Tibial nerve (tissue), 4 donors: ENCODE data around the gene AP2B1. TPM values are rescaled to one million over a fixed set of nuclear protein-coding genes. Genes with fewer than 3 reads are reported as not detected.
A peak's percentile ranks its signal among the peaks of the same experiment; 100 is the strongest.

Experiments used
- DNase-seq, 2 donors: peaks; one replicate each; pipeline ENCODE4 v3.0.0-alpha.2; 2019; ENCODE audit warnings: low spot score in 2 of 2
- H3K27ac ChIP-seq, 4 donors: fragments of 200-600 bp; sonication (generic) in 3 of 4; one replicate each; pipeline ENCODE4 v1.5.1; 2017 to 2019; ENCODE audit warnings: mild to moderate bottlenecking in 1 of 4
- H3K27me3 ChIP-seq, 2 donors: fragments of 200-600 bp; sonication (generic) in 1 of 2; one replicate each; pipeline versions ENCODE4 v1.5.1 to v1.6.0; 2017 to 2019
- H3K36me3 ChIP-seq, 3 donors: fragments of 200-600 bp; sonication (generic); one replicate each; pipeline ENCODE4 v1.5.1; 2018 to 2019
- H3K4me1 ChIP-seq, 4 donors: fragments of 200-600 bp; sonication (generic) in 3 of 4; one replicate each; pipeline ENCODE4 v1.5.1; 2017 to 2019
- H3K4me3 ChIP-seq, 4 donors: fragments of 200-600 bp; sonication (generic) in 3 of 4; one replicate each; pipeline ENCODE4 v1.5.1; 2017 to 2019; ENCODE audit warnings: mild to moderate bottlenecking in 1 of 4, moderate library complexity in 1 of 4
- H3K9me3 ChIP-seq, 4 donors: fragments of 200-600 bp; sonication (generic) in 3 of 4; one replicate each; pipeline ENCODE4 v1.5.1; 2017 to 2019
- EP300 ChIP-seq, 2 donors: sonication (generic); formaldehyde crosslinking; IDR thresholded peaks; one replicate each; pipeline ENCODE4 v1.6.1; 2017; ENCODE audit warnings: antibody characterized with exemption in 2 of 2, mild to moderate bottlenecking in 1 of 2
- POLR2A ChIP-seq, 2 donors: fragments of 450-650 bp; IDR thresholded peaks; one replicate each; pipeline ENCODE4 v1.6.1; 2017; ENCODE audit warnings: antibody characterized with exemption in 2 of 2, mild to moderate bottlenecking in 2 of 2, moderate library complexity in 2 of 2
- WGBS, 2 donors: methylation state at CpG; one replicate each; pipeline ENCODE4 v1.1.5; 2018; 5-methylcytosine and 5-hydroxymethylcytosine counted together
- total RNA-seq, 4 donors: library from RNA; depleted of rRNA; stranded (reverse); fragments of >200 nt; gene quantifications; one replicate each; pipeline ENCODE4 v1.1.0, GENCODE V29; 2016
- TF ChIP-seq, protein P1 (sequence below), 5 experiments: fragments of 200-600 bp in 3 of 5; fragments of 450-650 bp in 2 of 5; sonication (generic) in 3 of 5; IDR thresholded peaks; one replicate each; pipeline ENCODE4 v1.5.1; 2016 to 2019; ENCODE audit warnings: antibody characterized with exemption in 5 of 5, mild to moderate bottlenecking in 3 of 5, moderate library complexity in 2 of 5

AP2B1 gene
- total RNA-seq, 4 donors from 2014 or later, result 59.9 to 77.7 (median 62.0) TPM

DNA sequence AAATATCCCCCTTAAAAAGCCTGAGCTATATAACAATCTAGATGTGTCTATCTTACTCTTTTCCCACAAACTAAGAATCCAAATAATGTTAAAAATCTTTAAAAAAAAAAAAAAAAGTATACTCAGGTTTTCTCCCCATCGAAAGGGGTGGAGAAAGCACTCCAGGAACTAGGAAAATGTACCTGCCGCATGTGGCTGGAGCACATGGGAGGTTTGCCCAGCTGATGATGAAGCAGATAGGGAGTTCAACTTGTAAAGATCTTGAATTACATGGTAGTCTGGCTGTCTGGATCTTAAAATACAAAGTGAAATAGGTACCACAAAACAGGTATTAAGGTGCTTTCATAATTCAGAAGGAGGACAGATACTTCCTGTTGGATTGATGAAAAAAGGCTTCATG is 17.7 kb upstream of the AP2B1 start:
- H3K9me3 ChIP-seq, result no peaks in the 10 kb centered on the region
- H3K4me1 ChIP-seq, result peaks cover 0 to 39% (median 17%) of the 10 kb centered on the region in 4 donors
- TF ChIP-seq EP300 (IDR thresholded peaks at IDR 0.05) (no peak), POLR2A (IDR thresholded peaks at IDR 0.05) (no peak)
- TF ChIP-seq, protein P1, sequence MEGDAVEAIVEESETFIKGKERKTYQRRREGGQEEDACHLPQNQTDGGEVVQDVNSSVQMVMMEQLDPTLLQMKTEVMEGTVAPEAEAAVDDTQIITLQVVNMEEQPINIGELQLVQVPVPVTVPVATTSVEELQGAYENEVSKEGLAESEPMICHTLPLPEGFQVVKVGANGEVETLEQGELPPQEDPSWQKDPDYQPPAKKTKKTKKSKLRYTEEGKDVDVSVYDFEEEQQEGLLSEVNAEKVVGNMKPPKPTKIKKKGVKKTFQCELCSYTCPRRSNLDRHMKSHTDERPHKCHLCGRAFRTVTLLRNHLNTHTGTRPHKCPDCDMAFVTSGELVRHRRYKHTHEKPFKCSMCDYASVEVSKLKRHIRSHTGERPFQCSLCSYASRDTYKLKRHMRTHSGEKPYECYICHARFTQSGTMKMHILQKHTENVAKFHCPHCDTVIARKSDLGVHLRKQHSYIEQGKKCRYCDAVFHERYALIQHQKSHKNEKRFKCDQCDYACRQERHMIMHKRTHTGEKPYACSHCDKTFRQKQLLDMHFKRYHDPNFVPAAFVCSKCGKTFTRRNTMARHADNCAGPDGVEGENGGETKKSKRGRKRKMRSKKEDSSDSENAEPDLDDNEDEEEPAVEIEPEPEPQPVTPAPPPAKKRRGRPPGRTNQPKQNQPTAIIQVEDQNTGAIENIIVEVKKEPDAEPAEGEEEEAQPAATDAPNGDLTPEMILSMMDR (IDR thresholded peaks at IDR 0.05), result no peak
- H3K27ac ChIP-seq, result no peak overlapping the region
- H3K36me3 ChIP-seq, result peaks cover 0 to 11% (median 5%) of the 10 kb centered on the region in 3 donors
- WGBS, 2 donors, result 90 to 92% methylated on average over 2 of the region's 2 CpGs
- DNase-seq, result no peak
- no peaks in the 10 kb centered on the region for H3K27me3 ChIP-seq
- H3K4me3 ChIP-seq, result no peak overlapping the region

DNA sequence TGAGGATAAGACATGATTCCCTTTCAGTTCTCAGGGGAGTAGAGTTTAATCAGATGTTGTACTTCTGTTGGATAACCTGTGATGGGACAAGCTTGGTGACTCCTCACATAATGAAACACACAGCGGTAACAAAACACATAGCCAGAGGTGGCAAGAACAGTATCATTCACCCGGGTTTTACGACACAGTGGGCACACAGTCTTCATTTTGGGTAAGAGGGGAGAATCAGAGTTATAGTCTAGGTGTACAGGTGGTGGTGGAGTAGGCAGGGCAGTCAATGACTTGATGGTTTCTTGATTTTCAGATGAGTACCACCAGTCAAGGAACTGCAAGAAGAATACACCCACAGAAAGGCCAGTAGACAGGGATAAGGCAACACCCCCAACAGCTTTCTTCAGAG is 11.4 kb upstream of the AP2B1 start:
- Histone ChIP-seq H3K36me3 (peaks cover 0 to 25% (median 5%) of the 10 kb centered on the region in 3 donors), H3K27ac (no peak overlapping the region), H3K4me1 (peaks cover 0 to 34% (median 13%) of the 10 kb centered on the region in 4 donors), H3K9me3 (no peaks in the 10 kb centered on the region), H3K27me3 (no peaks in the 10 kb centered on the region), H3K4me3 (no peak overlapping the region)
- TF ChIP-seq EP300 (IDR thresholded peaks at IDR 0.05) (no peak), POLR2A (IDR thresholded peaks at IDR 0.05) (no peak)
- TF ChIP-seq, protein P1 (IDR thresholded peaks at IDR 0.05), result no peak
- DNase-seq, result no peak
- WGBS, 2 donors, result 88 to 93% methylated on average over 3 of the region's 3 CpGs

DNA sequence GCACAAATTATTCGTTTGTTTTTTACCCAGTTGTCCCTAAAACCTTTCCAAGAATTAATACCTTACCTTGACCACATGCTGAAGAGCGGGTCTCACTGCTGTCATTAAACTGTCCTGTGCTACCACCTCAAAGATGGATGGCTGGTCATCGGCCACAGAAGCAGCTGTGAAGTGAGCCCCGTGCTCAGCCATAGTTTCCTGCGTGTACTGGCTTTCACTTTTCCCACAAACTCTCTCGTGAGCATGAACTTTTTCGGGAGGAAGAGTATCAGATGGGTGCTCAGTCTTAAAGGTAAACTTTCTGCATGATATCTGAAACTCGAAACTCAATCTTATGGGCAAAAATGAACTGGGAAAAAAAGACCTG is 9.3 kb upstream of the AP2B1 start:
- Histone ChIP-seq H3K27ac (peak overlapping the region; percentile 85 to 90 (median 86)), H3K36me3 (peaks cover 0 to 25% (median 5%) of the 10 kb centered on the region in 3 donors), H3K4me1 (peaks cover 0 to 24% (median 13%) of the 10 kb centered on the region in 4 donors), H3K4me3 (peak overlapping the region; percentile 62 to 79 (median 72)), H3K9me3 (no peaks in the 10 kb centered on the region), H3K27me3 (no peaks in the 10 kb centered on the region)
- no peak for DNase-seq
- TF ChIP-seq POLR2A (IDR thresholded peaks at IDR 0.05) (no peak), EP300 (IDR thresholded peaks at IDR 0.05) (no peak)
- TF ChIP-seq, protein P1 (IDR thresholded peaks at IDR 0.05), result no peak
- WGBS, 2 donors, result 2 to 3% methylated on average over 8 of the region's 8 CpGs

DNA sequence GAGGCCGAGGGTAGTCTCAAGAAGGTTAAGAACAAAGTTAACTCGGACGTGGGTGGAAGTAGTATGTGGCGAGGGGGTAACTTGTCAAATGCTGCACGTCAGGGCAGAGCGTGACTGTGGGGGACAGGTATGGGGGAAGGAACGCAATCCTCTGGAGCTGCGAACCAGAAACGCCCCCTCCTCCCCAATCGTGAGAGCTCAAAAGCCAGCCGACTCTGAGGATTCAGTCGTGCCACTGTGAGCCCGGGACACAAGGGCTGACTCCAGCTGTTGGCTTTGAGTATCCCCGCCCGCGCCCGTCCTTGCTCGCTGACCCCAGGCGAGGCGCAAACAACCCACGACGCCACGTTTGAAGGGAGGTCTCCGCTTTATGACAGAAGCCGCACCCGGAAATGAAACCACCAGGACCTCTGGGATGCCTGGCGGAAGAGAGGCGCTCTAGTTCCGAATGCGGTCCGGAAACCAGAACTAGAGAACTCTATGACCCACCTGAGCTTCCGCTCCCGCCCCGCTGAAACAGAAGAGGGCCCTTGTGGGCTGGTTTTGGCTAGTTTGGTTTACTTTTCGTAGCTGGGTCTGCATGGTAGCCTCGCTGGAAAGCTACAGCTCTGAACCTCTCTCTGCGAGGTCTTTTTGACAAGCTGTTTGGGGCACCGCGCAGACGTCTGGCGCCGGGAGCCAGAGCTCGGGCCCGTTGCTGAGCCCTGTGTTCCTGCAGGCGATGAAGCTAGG is 8.8 kb upstream of the AP2B1 start, which contains the start of gene PEX12:
TSS of gene PEX12 (minus strand) at position 375 of the 732 bp plus-strand sequence. CDS start 550 bp downstream, outside the sequence.
- no peaks in the 10 kb centered on the region for H3K9me3 ChIP-seq
- peaks cover 0 to 24% (median 13%) of the 10 kb centered on the region in 4 donors for H3K4me1 ChIP-seq
- peaks cover 0 to 25% (median 5%) of the 10 kb centered on the region in 3 donors for H3K36me3 ChIP-seq
- WGBS, 2 donors, result 0 to 1% methylated on average over 30 to 40 of the region's 45 CpGs
- peak within 1 kb of the TSS; percentile 62 to 79 (median 72) for H3K4me3 ChIP-seq
- no peaks in the 10 kb centered on the region for H3K27me3 ChIP-seq
- peak within 1 kb of the TSS; percentile 85 to 90 (median 86) for H3K27ac ChIP-seq
- DNase-seq, result peak; percentile 81 to 90
- TF ChIP-seq, protein P1 (IDR thresholded peaks at IDR 0.05), result peak in 1 of 5 experiments; percentile 36
- peak; percentile 39 to 80 for TF ChIP-seq POLR2A (IDR thresholded peaks at IDR 0.05)
- TF ChIP-seq EP300 (IDR thresholded peaks at IDR 0.05), result peak; percentile 67 to 94

DNA sequence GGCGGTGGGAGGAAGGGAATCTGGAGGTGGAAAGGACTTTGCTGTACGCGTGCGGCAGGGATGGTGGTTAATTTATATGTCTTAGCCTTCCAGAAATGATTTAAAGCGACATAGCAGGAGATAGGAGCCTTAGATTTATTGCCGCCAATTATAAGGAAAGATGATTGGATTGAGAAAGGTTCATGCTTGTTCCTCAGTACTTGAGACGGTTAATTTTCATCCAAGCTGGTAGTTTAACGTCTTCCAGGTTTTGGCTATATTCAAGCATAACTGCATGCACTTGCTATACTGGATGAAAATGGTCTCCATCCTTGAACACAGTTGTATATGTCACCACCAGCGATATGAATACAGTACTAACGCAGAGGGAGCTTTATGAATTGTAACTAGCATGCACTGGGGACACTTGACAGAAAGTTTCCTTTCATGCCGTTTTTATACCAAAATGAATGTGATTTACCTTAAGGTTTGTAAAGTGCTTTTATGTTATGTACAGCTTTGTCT is 8.1 kb upstream of the AP2B1 start:
- H3K4me1 ChIP-seq, result peaks cover 0 to 24% (median 13%) of the 10 kb centered on the region in 4 donors
- peaks cover 0 to 19% (median 2%) of the 10 kb centered on the region in 3 donors for H3K36me3 ChIP-seq
- no peak for DNase-seq
- H3K4me3 ChIP-seq, result peak overlapping the region; percentile 62 to 79 (median 72)
- TF ChIP-seq POLR2A (IDR thresholded peaks at IDR 0.05) (no peak), EP300 (IDR thresholded peaks at IDR 0.05) (no peak)
- TF ChIP-seq, protein P1 (IDR thresholded peaks at IDR 0.05), result no peak
- H3K9me3 ChIP-seq, result no peaks in the 10 kb centered on the region
- no peaks in the 10 kb centered on the region for H3K27me3 ChIP-seq
- 3% methylated on average over 11 of the region's 11 CpGs for WGBS, 2 donors
- peak overlapping the region; percentile 85 to 90 (median 86) for H3K27ac ChIP-seq
